ENCODE data around the gene RALGAPB.
"Not testable (repeated sequence)": the region's sequence is repeated elsewhere in the genome, so short reads cannot be mapped to it uniquely, and the experiment has no call there.

The RALGAPB gene

GRCh38 chr20:38589967-38590675 is 117.5 kb downstream of the RALGAPB start:
- H3K4me3 ChIP-seq (replicated peaks; ENCODE audit: low read depth, low read length) = no peak overlapping the region
- TF ChIP-seq, protein P1, sequence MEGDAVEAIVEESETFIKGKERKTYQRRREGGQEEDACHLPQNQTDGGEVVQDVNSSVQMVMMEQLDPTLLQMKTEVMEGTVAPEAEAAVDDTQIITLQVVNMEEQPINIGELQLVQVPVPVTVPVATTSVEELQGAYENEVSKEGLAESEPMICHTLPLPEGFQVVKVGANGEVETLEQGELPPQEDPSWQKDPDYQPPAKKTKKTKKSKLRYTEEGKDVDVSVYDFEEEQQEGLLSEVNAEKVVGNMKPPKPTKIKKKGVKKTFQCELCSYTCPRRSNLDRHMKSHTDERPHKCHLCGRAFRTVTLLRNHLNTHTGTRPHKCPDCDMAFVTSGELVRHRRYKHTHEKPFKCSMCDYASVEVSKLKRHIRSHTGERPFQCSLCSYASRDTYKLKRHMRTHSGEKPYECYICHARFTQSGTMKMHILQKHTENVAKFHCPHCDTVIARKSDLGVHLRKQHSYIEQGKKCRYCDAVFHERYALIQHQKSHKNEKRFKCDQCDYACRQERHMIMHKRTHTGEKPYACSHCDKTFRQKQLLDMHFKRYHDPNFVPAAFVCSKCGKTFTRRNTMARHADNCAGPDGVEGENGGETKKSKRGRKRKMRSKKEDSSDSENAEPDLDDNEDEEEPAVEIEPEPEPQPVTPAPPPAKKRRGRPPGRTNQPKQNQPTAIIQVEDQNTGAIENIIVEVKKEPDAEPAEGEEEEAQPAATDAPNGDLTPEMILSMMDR (IDR thresholded peaks at IDR 0.05; ENCODE audit: low read length, missing control alignments) = no peak
- DNase-seq (ENCODE audit: low read depth) = no peak

GRCh38 chr20:38590676-38591473 is 118.2 kb downstream of the RALGAPB start:
- H3K4me3 ChIP-seq (replicated peaks; ENCODE audit: low read depth, low read length) = no peak overlapping the region
- TF ChIP-seq, protein P1 (IDR thresholded peaks at IDR 0.05; ENCODE audit: low read length, missing control alignments) = no peak
- no peak for DNase-seq (ENCODE audit: low read depth)

GRCh38 chr20:38591474-38592410 is 119.1 kb downstream of the RALGAPB start:
- DNase-seq (ENCODE audit: low read depth) = no peak
- TF ChIP-seq, protein P1 (IDR thresholded peaks at IDR 0.05; ENCODE audit: low read length, missing control alignments) = no peak
- no peak overlapping the region for H3K4me3 ChIP-seq (replicated peaks; ENCODE audit: low read depth, low read length)

- not testable (repeated sequence) for H3K4me3 ChIP-seq (replicated peaks; ENCODE audit: low read depth, low read length); DNase-seq (ENCODE audit: low read depth)
These were observed 119.8 kb downstream of the RALGAPB start for GRCh38 chr20:38592411-38592790.

GRCh38 chr20:38594281-38594680 is 121.6 kb downstream of the RALGAPB start:
- H3K4me3 ChIP-seq (replicated peaks; ENCODE audit: low read depth, low read length); DNase-seq (ENCODE audit: low read depth): not testable (repeated sequence)

DNA sequence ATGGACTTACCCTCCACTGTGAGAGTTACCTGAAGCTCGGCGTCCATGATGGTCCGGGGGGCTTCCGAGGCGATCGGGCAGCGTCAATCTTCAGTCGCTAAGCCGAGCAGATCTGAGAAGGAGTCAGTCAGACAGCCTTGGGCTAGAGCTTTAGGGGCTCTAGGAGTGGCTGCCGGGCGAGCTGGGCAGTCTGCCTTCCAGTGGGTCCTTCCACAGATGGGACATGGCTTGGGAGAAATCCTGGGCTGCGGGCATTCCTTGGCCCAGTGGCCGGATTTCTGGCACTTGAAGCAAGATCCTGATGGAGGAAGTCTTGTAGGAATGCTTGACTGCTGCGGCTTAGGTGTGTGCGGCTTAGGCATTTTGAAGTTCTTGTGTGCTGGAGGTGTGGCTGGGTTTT is 123.2 kb downstream of the RALGAPB start:
- not testable (repeated sequence) for DNase-seq (ENCODE audit: low read depth); H3K4me3 ChIP-seq (replicated peaks; ENCODE audit: low read depth, low read length)

GRCh38 chr20:38599410-38599882 is 126.8 kb downstream of the RALGAPB start:
- DNase-seq (ENCODE audit: low read depth) = peak; percentile 29
- no peak overlapping the region for H3K4me3 ChIP-seq (replicated peaks; ENCODE audit: low read depth, low read length)
- TF ChIP-seq, protein P1 (IDR thresholded peaks at IDR 0.05; ENCODE audit: low read length, missing control alignments) = no peak

- DNase-seq (ENCODE audit: low read depth) = no peak
- no peak overlapping the region for H3K4me3 ChIP-seq (replicated peaks; ENCODE audit: low read depth, low read length)
- TF ChIP-seq, protein P1 (IDR thresholded peaks at IDR 0.05; ENCODE audit: low read length, missing control alignments) = no peak
These were observed 127.4 kb downstream of the RALGAPB start for GRCh38 chr20:38600057-38600456.

Measured in fibroblast of pulmonary artery (primary cell).